GM12878 (cell line): ENCODE data around the gene ZDHHC5. TPM values are rescaled to one million over a fixed set of nuclear protein-coding genes. Genes with fewer than 3 reads are reported as not detected.

Experiments
- ATF7 ChIP-seq: fragments of 450-650 bp; IDR thresholded peaks from 2 replicates; pipeline ENCODE4 v1.6.1; 2016; ENCODE audit warnings: low read depth, mild to moderate bottlenecking
- BCL11A ChIP-seq: IDR thresholded peaks from 2 replicates; pipeline ENCODE4 v1.6.1; 2011; ENCODE audit warnings: low read depth, low read length
- BHLHE40 ChIP-seq, 2 experiments: fragments of 450-650 bp in 1 of 2; IDR thresholded peaks; 2 replicates each; pipeline ENCODE4 v1.6.1; 2011 to 2017; ENCODE audit warnings: low read depth in 2 of 2, borderline replicate concordance in 1 of 2, improper control_type of control experiment in 1 of 2, low read length in 1 of 2, mild to moderate bottlenecking in 1 of 2
- ESRRA ChIP-seq: IDR thresholded peaks from 2 replicates; pipeline ENCODE4 v1.6.1; 2012; ENCODE audit warnings: mild to moderate bottlenecking, low read length, improper control_type of control experiment
- MEF2B ChIP-seq: fragments of 450-650 bp; IDR thresholded peaks from 2 replicates; pipeline ENCODE4 v1.6.1; 2018; ENCODE audit warnings: mild to moderate bottlenecking, moderate library complexity; ENCODE audit not compliant: partially characterized antibody, poor library complexity, severe bottlenecking
- SMAD1 ChIP-seq: fragments of 450-650 bp; IDR thresholded peaks from 2 replicates; pipeline ENCODE4 v1.6.1; 2018; ENCODE audit warnings: mild to moderate bottlenecking, low read depth; ENCODE audit not compliant: partially characterized antibody
- SMARCA5 ChIP-seq: fragments of 450-650 bp; IDR thresholded peaks from 2 replicates; pipeline ENCODE4 v1.6.1; 2017; ENCODE audit warnings: mild to moderate bottlenecking
- SP1 ChIP-seq: IDR thresholded peaks from one replicate; pipeline ENCODE4 v1.6.1; 2011; ENCODE audit warnings: low read depth, low read length
- SREBF2 ChIP-seq: IDR thresholded peaks from 2 replicates; pipeline ENCODE4 v1.6.1; 2012; ENCODE audit warnings: mild to moderate bottlenecking, low read length
- SUZ12 ChIP-seq: fragments of 200-600 bp; sonication (generic); IDR thresholded peaks from one replicate; pipeline ENCODE4 v1.6.1; 2018; ENCODE audit warnings: antibody characterized with exemption, mild to moderate bottlenecking; ENCODE audit not compliant: unreplicated experiment
- TBL1XR1 ChIP-seq: IDR thresholded peaks from 2 replicates; pipeline ENCODE4 v1.6.1; 2012; ENCODE audit warnings: low read depth, low read length, improper control_type of control experiment
- TCF3 ChIP-seq: IDR thresholded peaks from 2 replicates; pipeline ENCODE4 v1.6.1; 2012; ENCODE audit warnings: low read depth, mild to moderate bottlenecking, low read length, borderline replicate concordance; ENCODE audit not compliant: insufficient read depth
- ZNF384 ChIP-seq: IDR thresholded peaks from 2 replicates; pipeline ENCODE4 v1.6.1; 2012; ENCODE audit warnings: low read depth, mild to moderate bottlenecking, low read length, improper control_type of control experiment, borderline replicate concordance
- ZNF622 ChIP-seq: fragments of 450-650 bp; IDR thresholded peaks from 2 replicates; pipeline ENCODE4 v1.6.1; 2017; ENCODE audit warnings: mild to moderate bottlenecking, inconsistent platforms
- polyA plus RNA-seq, 11 experiments: library from polyadenylated mRNA; depleted of rRNA in 4 of 11; unstranded in 6 of 11; stranded (reverse) in 5 of 11; fragments of >200 nt; fragmentation: Nextera tagmentation in 4 of 11; fragmentation: Illumina TruSeq in 1 of 11; extraction: Ambion mirVana in 4 of 11; extraction: Trizol in 1 of 11; gene quantifications; 1 replicate in 1 of 11; 2 replicates in 10 of 11; pipeline versions ENCODE4 v1.2.1 to v1.2.3, GENCODE V29; 2011 to 2016; ENCODE audit warnings: inconsistent platforms in 2 of 11, missing spikeins in 2 of 11, low read depth in 1 of 11
- total RNA-seq, 4 experiments: library from RNA; depleted of rRNA in 3 of 4; stranded (reverse); fragments of >200 nt in 3 of 4; fragmentation: Illumina TruSeq in 1 of 4; extraction: Trizol in 1 of 4; gene quantifications; 2 replicates each; pipeline versions ENCODE4 v1.2.1 to v1.2.3, GENCODE V29; 2013 to 2021
- TF ChIP-seq, protein P1 (sequence below): fragments of 450-650 bp; IDR thresholded peaks from 2 replicates; pipeline ENCODE4 v1.6.1; 2018; ENCODE audit warnings: borderline replicate concordance, mild to moderate bottlenecking; ENCODE audit not compliant: partially characterized antibody
- TF ChIP-seq, protein P2 (sequence below): fragments of 450-650 bp; IDR thresholded peaks from 2 replicates; pipeline ENCODE4 v1.6.1; 2017; ENCODE audit warnings: borderline replicate concordance
- TF ChIP-seq, protein P3 (sequence below): fragments of 450-650 bp; IDR thresholded peaks from 2 replicates; pipeline ENCODE4 v1.6.1; 2016; ENCODE audit warnings: mild to moderate bottlenecking
- TF ChIP-seq, protein P4 (sequence below): fragments of 150-350 bp; IDR thresholded peaks from 2 replicates; pipeline ENCODE4 v1.6.1; 2016; ENCODE audit warnings: low read depth, low read length

ZDHHC5 gene
- total and polyA plus RNA-seq, 10 of the 15 experiments (the other 5 are each of a cell fraction or from before 2014, with no cell fraction given), result 3.9 to 61.3 (median 37.6) TPM

DNA sequence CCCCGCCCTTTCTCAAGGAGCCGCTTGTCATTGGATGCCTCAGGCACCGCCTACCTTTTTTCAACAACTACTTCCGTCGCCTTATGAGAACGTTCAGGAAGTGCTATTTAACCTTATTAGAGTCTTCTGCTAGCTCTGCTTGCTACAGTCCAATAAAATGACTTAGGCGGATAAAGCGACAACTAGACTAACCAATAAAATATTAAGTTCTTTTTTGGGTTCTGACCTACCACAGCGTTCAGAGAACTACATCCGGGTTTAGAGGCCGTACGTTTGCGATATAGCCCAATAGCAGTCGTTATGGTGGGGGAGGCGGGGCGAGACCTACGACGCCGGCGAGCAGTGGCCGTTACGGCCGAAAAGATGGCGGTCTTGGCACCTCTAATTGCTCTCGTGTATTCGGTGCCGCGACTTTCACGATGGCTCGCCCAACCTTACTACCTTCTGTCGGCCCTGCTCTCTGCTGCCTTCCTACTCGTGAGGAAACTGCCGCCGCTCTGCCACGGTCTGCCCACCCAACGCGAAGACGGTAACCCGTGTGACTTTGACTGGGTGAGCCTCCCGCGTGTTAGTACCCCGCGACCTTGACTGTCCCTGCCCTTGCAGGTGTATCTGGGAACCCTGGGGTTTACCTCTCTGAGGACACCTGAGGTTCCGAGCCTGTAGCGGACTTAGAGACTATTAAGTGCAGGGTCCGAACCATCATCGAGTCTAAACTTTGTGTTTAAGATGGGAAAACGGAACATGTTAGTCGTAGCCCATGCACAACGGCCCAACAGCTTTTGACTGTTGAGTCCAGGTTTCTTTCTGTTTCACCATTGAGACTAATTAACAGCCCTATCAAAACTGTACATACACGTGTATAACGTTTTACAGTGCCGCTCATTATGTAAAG lies 44.6 kb downstream of the ZDHHC5 start, which contains the start of gene TMX2 (continued):
- TF ChIP-seq, protein P1, sequence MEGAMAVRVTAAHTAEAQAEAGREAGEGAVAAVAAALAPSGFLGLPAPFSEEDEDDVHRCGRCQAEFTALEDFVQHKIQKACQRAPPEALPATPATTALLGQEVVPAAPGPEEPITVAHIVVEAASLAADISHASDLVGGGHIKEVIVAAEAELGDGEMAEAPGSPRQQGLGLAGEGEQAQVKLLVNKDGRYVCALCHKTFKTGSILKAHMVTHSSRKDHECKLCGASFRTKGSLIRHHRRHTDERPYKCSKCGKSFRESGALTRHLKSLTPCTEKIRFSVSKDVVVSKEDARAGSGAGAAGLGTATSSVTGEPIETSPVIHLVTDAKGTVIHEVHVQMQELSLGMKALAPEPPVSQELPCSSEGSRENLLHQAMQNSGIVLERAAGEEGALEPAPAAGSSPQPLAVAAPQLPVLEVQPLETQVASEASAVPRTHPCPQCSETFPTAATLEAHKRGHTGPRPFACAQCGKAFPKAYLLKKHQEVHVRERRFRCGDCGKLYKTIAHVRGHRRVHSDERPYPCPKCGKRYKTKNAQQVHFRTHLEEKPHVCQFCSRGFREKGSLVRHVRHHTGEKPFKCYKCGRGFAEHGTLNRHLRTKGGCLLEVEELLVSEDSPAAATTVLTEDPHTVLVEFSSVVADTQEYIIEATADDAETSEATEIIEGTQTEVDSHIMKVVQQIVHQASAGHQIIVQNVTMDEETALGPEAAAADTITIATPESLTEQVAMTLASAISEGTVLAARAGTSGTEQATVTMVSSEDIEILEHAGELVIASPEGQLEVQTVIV, result peak; percentile 43
- TF ChIP-seq TCF3 (no peak), SMAD1 (peak; percentile 69), MEF2B (no peak), SUZ12 (no peak), ZNF622 (no peak), ZNF384 (peak; percentile 73), BCL11A (no peak), SP1 (peak; percentile 89), TBL1XR1 (0 out of 2 replicates have a peak, but pooled peaks have one; percentile 30), SMARCA5 (no peak), ESRRA (peak; percentile 71; the same call in 1 of the 2 replicates), BHLHE40 (IDR thresholded peaks at IDR 0.05; ENCODE audit: borderline replicate concordance in 1 of 2, low read depth in 2 of 2, low read length in 1 of 2) (0 out of 4 replicates have a peak, but pooled peaks of 1 of the 2 experiments have one; percentile 26), SREBF2 (no peak), ATF7 (peak; percentile 64)
- TF ChIP-seq, protein P2, sequence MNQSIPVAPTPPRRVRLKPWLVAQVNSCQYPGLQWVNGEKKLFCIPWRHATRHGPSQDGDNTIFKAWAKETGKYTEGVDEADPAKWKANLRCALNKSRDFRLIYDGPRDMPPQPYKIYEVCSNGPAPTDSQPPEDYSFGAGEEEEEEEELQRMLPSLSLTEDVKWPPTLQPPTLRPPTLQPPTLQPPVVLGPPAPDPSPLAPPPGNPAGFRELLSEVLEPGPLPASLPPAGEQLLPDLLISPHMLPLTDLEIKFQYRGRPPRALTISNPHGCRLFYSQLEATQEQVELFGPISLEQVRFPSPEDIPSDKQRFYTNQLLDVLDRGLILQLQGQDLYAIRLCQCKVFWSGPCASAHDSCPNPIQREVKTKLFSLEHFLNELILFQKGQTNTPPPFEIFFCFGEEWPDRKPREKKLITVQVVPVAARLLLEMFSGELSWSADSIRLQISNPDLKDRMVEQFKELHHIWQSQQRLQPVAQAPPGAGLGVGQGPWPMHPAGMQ, result no peak
- TF ChIP-seq, protein P3, sequence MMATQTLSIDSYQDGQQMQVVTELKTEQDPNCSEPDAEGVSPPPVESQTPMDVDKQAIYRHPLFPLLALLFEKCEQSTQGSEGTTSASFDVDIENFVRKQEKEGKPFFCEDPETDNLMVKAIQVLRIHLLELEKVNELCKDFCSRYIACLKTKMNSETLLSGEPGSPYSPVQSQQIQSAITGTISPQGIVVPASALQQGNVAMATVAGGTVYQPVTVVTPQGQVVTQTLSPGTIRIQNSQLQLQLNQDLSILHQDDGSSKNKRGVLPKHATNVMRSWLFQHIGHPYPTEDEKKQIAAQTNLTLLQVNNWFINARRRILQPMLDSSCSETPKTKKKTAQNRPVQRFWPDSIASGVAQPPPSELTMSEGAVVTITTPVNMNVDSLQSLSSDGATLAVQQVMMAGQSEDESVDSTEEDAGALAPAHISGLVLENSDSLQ, result peak; percentile 99
- TF ChIP-seq, protein P4, sequence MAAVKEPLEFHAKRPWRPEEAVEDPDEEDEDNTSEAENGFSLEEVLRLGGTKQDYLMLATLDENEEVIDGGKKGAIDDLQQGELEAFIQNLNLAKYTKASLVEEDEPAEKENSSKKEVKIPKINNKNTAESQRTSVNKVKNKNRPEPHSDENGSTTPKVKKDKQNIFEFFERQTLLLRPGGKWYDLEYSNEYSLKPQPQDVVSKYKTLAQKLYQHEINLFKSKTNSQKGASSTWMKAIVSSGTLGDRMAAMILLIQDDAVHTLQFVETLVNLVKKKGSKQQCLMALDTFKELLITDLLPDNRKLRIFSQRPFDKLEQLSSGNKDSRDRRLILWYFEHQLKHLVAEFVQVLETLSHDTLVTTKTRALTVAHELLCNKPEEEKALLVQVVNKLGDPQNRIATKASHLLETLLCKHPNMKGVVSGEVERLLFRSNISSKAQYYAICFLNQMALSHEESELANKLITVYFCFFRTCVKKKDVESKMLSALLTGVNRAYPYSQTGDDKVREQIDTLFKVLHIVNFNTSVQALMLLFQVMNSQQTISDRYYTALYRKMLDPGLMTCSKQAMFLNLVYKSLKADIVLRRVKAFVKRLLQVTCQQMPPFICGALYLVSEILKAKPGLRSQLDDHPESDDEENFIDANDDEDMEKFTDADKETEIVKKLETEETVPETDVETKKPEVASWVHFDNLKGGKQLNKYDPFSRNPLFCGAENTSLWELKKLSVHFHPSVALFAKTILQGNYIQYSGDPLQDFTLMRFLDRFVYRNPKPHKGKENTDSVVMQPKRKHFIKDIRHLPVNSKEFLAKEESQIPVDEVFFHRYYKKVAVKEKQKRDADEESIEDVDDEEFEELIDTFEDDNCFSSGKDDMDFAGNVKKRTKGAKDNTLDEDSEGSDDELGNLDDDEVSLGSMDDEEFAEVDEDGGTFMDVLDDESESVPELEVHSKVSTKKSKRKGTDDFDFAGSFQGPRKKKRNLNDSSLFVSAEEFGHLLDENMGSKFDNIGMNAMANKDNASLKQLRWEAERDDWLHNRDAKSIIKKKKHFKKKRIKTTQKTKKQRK, result peak; percentile 81; the same call in 1 of the 2 replicates
